HAP-1 (cell line): ENCODE results near the gene SYTL1.

ENCODE experiments used
- DNase-seq, 2 experiments: peaks; one replicate each; pipeline ENCODE4 v3.0.0-alpha.2; 2016 to 2020; ENCODE audit warnings: low spot score in 2 of 2
- H3K27me3 ChIP-seq: fragments of 250-450 bp; sonication (Bioruptor Pico); 2 replicates; pipeline ENCODE4 v1.5.1; 2020; ENCODE audit warnings: low read depth, mild to moderate bottlenecking, moderate library complexity
- H3K36me3 ChIP-seq: fragments of 250-450 bp; sonication (Bioruptor Pico); replicated peaks from 2 replicates; pipeline ENCODE4 v1.5.1; 2020; ENCODE audit warnings: mild to moderate bottlenecking
- H3K4me1 ChIP-seq: fragments of 250-450 bp; sonication (Bioruptor Pico); 2 replicates; pipeline ENCODE4 v1.5.1; 2020; ENCODE audit warnings: mild to moderate bottlenecking
- H3K4me3 ChIP-seq: fragments of 250-450 bp; sonication (Bioruptor Pico); 2 replicates; pipeline ENCODE4 v1.5.1; 2020; ENCODE audit warnings: mild to moderate bottlenecking, moderate library complexity
- H3K9me3 ChIP-seq: fragments of 250-450 bp; sonication (Bioruptor Pico); 2 replicates; pipeline ENCODE4 v1.5.1; 2020; ENCODE audit warnings: mild to moderate bottlenecking, moderate library complexity
- in situ Hi-C: fragments of 300-500 bp; cut with MboI; formaldehyde crosslinking; loops from 3 replicates; pipeline ENCODE4 v1.14.3; 2020; ENCODE audit warnings: low sequenced_read_pairs, inconsistent platforms, mixed read lengths

Gene SYTL1, protein sequence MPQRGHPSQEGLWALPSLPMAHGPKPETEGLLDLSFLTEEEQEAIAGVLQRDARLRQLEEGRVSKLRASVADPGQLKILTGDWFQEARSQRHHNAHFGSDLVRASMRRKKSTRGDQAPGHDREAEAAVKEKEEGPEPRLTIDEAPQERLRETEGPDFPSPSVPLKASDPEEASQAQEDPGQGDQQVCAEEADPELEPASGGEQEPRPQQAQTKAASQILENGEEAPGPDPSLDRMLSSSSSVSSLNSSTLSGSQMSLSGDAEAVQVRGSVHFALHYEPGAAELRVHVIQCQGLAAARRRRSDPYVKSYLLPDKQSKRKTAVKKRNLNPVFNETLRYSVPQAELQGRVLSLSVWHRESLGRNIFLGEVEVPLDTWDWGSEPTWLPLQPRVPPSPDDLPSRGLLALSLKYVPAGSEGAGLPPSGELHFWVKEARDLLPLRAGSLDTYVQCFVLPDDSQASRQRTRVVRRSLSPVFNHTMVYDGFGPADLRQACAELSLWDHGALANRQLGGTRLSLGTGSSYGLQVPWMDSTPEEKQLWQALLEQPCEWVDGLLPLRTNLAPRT

DNA sequence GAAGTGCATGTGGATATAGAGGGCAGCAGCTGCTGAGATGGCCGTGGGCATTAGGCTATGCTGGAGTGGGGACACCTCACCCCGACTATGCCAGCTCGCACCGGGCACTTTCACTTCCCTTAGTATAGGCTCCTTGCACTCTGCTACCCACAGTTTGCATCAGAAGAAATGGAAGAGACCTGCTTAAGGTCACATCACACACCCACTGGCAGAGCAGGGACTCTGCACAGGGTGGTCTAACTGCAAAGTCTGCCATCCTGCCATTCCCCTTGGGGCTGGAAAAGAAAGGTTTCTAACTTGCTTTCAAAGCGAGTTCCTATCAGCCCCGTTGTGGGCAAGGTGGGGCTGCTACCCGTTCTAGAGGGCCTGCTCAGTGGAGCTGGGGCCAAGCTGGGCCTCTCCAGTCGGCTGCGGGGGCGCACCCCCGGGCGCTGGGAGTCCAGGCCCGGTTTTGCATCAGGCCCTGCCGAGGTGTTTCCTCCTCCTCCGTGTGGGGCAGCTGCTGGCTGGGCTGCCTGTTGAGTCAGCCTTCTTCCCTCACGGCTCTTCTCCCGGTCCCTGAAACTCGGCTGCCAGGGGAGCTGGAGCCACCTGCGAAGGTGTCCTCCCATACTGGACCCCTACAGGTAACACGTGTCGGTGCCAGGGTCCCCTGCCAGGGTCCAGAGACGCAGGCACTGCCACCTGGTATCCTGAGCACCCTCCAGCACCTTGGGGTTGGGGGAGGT lies at the start of gene SYTL1:
Gene SYTL1 (plus strand): TSS at position 498 of the 728 bp plus-strand sequence. CDS start 3,313 bp downstream, outside the sequence.
- no peaks in the 10 kb centered on the region for H3K4me1 ChIP-seq
- no peaks in the 10 kb centered on the region for H3K36me3 ChIP-seq
- no peaks in the 10 kb centered on the region for H3K9me3 ChIP-seq
- in situ Hi-C loops = no loop called here
- H3K4me3 ChIP-seq = no peak within 1 kb of the TSS
- H3K27me3 ChIP-seq = no peaks in the 10 kb centered on the region
- DNase-seq = no peak

DNA sequence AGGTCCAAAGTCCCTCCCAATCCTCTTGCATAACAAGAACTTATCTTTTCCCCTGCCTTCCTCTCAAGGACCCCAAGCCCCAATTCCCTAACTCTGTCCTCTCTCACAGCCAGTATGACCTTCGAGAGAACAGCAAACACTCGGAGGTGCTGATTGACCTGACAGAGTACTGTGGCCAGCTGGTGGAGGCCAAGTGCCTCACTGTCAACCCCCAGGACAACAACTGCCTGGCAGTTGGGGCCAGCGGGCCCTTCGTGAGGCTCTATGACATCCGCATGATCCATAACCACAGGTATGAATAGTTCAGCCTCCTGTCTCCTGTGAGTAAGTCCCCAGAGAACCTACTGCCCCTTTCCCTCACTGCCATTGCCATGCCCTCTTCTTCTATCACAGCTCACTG lies 49.7 kb upstream of the SYTL1 start:
- Histone ChIP-seq H3K36me3 (no peaks in the 10 kb centered on the region), H3K4me1 (no peaks in the 10 kb centered on the region), H3K27me3 (no peaks in the 10 kb centered on the region), H3K9me3 (no peaks in the 10 kb centered on the region), H3K4me3 (no peak overlapping the region)
- DNase-seq = no peak
- in situ Hi-C loops = loop anchor here (10.0 kb wide), 1 partner anchor 257 kb away; no protein-coding TSS in a partner anchor

DNA sequence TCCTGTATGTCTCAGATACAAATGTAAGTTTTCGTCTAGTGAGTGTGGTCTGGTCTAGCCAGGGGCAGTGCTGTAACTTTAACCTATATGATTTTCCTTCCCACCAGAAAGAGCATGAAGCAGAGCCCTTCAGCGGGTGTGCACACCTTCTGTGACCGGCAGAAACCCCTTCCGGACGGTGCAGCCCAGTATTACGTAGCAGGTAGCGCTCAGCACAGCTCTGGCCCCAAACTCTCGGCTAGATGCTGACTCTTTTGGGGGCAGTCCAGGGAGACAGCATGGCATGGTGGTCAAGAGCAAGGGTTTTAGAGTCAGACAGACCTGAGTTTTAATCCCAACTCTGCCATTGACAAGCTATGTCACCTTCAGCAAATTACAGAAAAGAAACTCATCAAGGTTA lies 47.9 kb upstream of the SYTL1 start:
- Histone ChIP-seq H3K4me1 (no peaks in the 10 kb centered on the region), H3K4me3 (no peak overlapping the region), H3K9me3 (no peaks in the 10 kb centered on the region), H3K27me3 (no peaks in the 10 kb centered on the region), H3K36me3 (no peaks in the 10 kb centered on the region)
- DNase-seq = no peak
- in situ Hi-C loops = loop anchor here (10.0 kb wide), 1 partner anchor 259 kb away; no protein-coding TSS in a partner anchor

DNA sequence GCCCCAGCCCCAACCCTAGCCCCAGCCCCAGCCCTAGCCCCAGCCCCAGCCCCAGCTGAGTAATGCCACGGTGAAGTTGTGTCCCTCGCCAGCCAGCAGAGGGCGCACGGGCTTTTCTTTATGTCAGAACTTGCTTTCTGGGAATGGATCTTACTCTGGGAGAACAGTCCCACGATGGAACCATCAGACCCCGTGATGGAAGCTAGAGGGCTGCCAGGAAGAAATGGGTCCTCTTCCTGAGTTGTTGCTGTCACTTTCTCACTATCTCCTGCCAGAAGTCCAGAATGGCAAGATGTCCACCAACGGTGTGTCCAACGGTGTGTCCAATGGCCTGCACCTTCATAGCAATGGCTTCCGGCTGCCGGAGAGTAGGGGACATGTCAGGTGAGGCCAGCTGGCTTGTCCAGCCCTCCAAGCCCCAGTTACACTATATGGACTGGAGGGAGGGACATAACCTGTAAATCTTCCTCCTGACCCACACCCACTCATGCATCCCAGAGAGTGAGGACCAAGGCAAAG lies 45.0 kb upstream of the SYTL1 start:
- no peaks in the 10 kb centered on the region for H3K4me1 ChIP-seq
- no peak overlapping the region for H3K4me3 ChIP-seq
- peak in 1 of 2 experiments; percentile 85 for DNase-seq
- H3K36me3 ChIP-seq = no peaks in the 10 kb centered on the region
- in situ Hi-C loops = loop anchor here (10.0 kb wide), 1 partner anchor 262 kb away; no protein-coding TSS in a partner anchor
- H3K9me3 ChIP-seq = no peaks in the 10 kb centered on the region
- no peaks in the 10 kb centered on the region for H3K27me3 ChIP-seq

DNA sequence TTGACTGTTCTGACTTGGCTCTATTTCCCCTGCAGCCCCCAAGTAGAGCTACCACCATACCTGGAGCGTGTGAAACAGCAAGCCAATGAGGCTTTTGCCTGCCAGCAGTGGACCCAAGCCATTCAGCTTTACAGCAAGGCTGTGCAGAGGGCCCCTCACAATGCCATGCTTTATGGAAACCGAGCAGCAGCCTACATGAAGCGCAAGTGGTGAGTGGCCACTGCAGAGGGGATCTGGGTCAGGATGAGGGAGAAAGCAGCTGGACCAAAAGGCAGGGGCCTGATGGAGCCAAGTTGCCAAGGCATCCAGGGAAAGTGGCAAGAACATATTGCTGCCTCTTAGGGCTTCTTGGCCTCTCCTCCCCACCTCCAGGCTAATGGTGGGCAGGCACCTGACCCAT lies 43.9 kb upstream of the SYTL1 start:
- H3K4me3 ChIP-seq = no peak overlapping the region
- no peaks in the 10 kb centered on the region for H3K36me3 ChIP-seq
- no peaks in the 10 kb centered on the region for H3K27me3 ChIP-seq
- in situ Hi-C loops = loop anchor here (10.0 kb wide), 1 partner anchor 263 kb away; no protein-coding TSS in a partner anchor
- no peaks in the 10 kb centered on the region for H3K4me1 ChIP-seq
- no peak for DNase-seq
- no peaks in the 10 kb centered on the region for H3K9me3 ChIP-seq

DNA sequence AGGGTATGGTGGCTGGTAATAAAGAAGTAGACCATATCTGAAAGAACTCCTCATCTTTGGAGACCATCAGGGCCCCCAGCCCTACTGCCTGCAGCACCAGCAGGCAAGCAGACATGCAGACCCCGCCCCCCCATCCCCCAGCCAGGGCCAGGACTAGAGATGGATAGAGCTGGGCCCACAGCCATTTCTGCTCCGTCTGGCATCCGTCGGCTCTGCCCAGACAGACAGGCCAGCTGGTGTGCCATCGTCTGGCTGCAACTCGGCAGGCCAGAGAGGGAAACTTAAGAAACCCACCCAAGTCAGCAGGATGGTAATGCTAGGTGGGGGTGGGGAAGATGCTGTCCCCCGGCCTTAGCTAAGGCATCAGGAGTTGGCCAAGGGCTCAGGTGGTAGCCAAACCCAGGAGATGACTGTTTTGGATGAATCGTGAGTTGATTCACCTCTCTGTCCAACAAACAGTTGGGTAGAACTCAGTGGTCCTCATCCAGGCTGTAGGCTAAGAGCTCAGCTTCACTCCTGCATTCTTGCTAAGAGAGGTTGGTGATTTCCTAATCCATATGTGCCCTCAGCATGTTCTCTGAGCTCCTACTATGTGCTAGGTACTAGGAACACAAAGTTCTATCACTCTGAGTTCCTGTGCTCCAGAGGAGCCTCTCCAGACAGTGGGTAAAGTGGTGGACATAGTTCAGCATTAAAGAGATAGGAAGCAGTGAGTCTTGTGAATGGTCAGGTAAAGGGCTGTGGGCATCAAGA lies 43.0 kb upstream of the SYTL1 start:
- Histone ChIP-seq H3K27me3 (no peaks in the 10 kb centered on the region), H3K4me1 (no peaks in the 10 kb centered on the region), H3K4me3 (no peak overlapping the region), H3K36me3 (no peaks in the 10 kb centered on the region), H3K9me3 (no peaks in the 10 kb centered on the region)
- in situ Hi-C loops = loop anchor here (10.0 kb wide), 1 partner anchor 264 kb away; no protein-coding TSS in a partner anchor
- no peak for DNase-seq

DNA sequence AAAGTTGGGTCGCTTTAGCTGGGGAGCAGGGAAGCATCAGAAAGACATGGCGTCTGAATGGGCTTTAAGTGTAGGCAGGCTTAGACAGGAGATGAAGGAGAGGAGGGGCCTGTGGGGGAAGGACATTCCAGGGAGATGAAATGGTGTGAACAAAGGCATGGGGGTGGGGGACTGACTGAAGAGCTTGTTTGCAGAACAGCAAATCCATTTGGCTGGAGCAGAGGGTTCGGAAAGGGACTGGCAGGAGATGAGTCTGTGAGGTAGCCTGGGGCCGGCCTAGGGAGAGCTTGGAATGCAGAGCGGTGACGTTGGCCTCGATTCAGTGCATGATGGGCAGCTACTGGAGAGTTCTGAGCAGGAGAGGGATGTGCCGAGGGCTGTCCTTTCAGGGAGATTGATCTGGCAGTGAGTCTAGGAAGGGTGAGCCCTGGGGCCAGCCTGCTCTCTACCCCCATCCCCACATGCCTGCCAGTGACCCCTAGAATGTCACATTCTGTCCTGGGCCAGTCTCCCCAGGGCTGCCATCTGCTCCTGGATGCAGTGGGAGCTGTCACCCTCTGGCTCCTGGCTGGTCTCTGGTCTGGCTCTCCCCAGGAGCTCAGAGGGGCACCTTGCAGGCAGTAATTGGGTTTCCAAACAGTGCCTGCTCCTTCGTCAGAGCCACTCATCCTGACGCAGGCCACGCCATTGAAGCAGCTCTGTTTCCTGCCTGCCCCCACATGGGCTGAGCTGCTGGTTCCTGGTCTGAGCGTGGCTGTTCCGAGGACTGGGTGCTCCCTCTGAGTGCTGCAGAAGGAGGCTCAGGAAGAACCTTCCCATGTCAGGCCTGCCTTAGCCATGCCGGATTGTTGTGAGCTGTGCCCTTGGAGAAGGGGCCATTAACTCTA lies 42.2 kb upstream of the SYTL1 start:
- no peak overlapping the region for H3K4me3 ChIP-seq
- no peaks in the 10 kb centered on the region for H3K9me3 ChIP-seq
- H3K36me3 ChIP-seq = no peaks in the 10 kb centered on the region
- in situ Hi-C loops = loop anchor here (5.0 to 10.0 kb wide), 2 partner anchors 88 to 265 kb away; no protein-coding TSS in a partner anchor
- peak in 1 of 2 experiments; percentile 44 for DNase-seq
- no peaks in the 10 kb centered on the region for H3K4me1 ChIP-seq
- no peaks in the 10 kb centered on the region for H3K27me3 ChIP-seq

DNA sequence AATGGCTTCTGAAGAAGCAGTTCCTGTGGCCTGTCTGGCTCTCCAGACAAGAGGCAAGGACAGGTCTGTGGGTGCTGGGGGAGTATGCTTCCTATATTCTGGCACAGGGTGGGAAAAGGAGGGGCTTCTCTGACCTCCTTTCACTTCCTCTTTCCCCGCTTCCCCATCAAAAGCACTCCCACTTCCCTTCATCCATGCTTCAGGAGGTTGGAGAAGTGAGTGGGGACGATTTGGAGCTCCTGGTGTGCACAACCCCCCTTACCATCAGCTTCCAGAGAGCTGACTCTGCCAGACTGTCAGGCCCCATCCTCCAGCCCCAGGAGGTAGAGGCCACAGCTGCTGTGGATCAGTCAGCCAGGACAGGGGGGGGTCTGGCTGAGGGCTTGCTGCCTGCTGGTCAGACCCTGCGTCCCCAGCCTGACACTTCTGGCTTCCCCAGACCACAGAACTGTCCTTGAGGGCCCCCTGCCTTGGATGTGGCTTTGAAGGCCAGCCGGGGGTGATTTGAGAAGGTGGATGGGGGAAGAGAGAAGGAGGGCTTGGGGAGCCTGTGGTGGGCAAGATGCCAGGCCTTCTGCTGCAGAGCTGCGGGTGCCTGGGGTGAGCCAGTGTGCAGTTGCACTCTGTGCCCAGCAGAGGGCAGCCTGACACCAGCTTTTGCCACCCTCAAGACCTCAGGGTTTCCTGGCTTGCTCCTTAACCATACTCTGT lies 41.3 kb upstream of the SYTL1 start:
- H3K4me1 ChIP-seq = no peaks in the 10 kb centered on the region
- no peaks in the 10 kb centered on the region for H3K27me3 ChIP-seq
- H3K9me3 ChIP-seq = no peaks in the 10 kb centered on the region
- peak; percentile 77 to 85 for DNase-seq
- in situ Hi-C loops = loop anchor here (5.0 kb wide), 1 partner anchor 87 kb away; no protein-coding TSS in a partner anchor
- H3K36me3 ChIP-seq = no peaks in the 10 kb centered on the region
- no peak overlapping the region for H3K4me3 ChIP-seq

DNA sequence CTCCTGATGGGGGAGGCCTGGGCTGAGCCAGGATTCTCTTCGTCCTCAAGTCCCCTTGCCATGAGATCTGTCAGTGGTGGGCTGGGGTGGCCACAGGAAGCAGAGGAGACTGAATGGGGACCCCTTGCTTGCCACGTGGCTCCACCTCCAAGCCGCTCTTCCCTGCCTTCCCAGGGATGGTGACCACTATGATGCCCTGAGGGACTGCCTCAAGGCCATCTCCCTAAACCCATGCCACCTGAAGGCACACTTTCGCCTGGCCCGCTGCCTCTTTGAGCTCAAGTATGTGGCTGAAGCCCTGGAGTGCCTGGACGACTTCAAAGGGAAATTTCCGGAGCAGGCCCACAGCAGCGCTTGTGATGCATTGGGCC lies 40.8 kb upstream of the SYTL1 start:
- Histone ChIP-seq H3K4me3 (no peak overlapping the region), H3K9me3 (no peaks in the 10 kb centered on the region), H3K4me1 (no peaks in the 10 kb centered on the region), H3K36me3 (no peaks in the 10 kb centered on the region), H3K27me3 (no peaks in the 10 kb centered on the region)
- in situ Hi-C loops = loop anchor here (5.0 kb wide), 1 partner anchor 86 kb away; no protein-coding TSS in a partner anchor
- no peak for DNase-seq

DNA sequence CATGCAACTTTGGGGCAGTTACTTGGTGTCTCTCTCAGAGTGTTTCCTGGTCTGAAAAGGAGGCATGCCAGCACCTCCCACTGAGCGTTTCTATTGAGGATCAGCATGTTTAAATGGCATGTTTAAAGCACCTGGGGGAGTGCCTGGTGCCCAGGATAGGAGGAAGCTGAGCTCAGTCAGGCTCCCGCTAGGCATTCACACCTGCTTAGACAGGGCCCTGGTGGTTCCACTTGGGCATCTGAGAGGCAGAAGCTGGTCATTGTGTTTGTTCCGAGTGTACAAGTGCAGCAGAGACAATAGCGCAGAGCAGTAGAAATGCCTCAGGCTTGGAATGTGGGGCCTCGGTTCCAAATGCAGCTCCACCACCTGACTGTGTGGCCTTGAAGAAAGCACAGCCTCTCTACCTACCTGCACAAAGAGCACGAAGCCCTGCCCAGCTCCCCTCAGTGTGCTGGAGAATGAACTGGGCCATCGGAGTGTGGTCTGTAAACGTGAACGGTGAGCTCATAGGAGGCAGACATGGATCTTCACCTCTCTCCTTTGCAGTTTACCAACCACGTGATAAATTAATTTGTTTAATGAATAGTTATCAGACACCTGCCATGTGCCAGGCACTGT lies 40.1 kb upstream of the SYTL1 start:
- Histone ChIP-seq H3K4me1 (no peaks in the 10 kb centered on the region), H3K36me3 (no peaks in the 10 kb centered on the region), H3K9me3 (no peaks in the 10 kb centered on the region), H3K4me3 (no peak overlapping the region), H3K27me3 (no peaks in the 10 kb centered on the region)
- no peak for DNase-seq
- in situ Hi-C loops = loop anchor here (5.0 kb wide), 1 partner anchor 86 kb away; no protein-coding TSS in a partner anchor

DNA sequence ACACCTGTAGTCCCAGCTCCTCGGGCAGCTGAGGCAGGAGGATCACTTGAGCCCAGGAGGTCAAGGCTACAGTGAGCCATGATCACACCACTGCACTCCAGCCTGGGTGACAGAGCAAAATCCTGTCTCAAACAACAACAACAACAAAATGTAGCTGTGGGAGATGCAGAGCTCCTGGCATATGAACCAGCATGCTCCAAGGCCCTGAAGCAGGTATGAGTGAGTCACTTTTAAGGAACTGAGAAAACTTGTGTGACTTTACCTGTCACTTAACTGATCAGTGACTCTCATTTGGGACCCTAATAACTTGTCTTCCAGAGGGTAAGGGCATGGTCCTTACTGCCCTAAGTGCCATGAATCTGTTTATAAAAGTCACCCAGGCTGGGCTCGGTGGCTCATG lies 39.2 kb upstream of the SYTL1 start:
- Histone ChIP-seq H3K27me3 (no peaks in the 10 kb centered on the region), H3K4me3 (no peak overlapping the region), H3K4me1 (no peaks in the 10 kb centered on the region), H3K36me3 (no peaks in the 10 kb centered on the region), H3K9me3 (no peaks in the 10 kb centered on the region)
- DNase-seq = no peak
- in situ Hi-C loops = loop anchor here (5.0 kb wide), 1 partner anchor 85 kb away; no protein-coding TSS in a partner anchor
